ENCODE results near the gene CBFA2T3.

GRCh38 chr16:88927010-88927409 is 50.0 kb downstream of the CBFA2T3 start:
- no peak for TF ChIP-seq ZNF114 (tag by site-specific recombination; IDR thresholded peaks at IDR 0.05)
- no peak for TF ChIP-seq ZNF768 (tag by site-specific recombination; IDR thresholded peaks at IDR 0.05)
- TF ChIP-seq YY1 (tag by site-specific recombination; IDR thresholded peaks at IDR 0.05): no peak
- no peak for TF ChIP-seq ZSCAN30 (tag by site-specific recombination; IDR thresholded peaks at IDR 0.05)
- no peak for TF ChIP-seq ZNF274 (IDR thresholded peaks at IDR 0.05; ENCODE audit: low read length)
- TF ChIP-seq ZNF274 (tag by site-specific recombination; IDR thresholded peaks at IDR 0.05; ENCODE audit: borderline replicate concordance): no peak

All from HEK293 (cell line).